ENCODE results near the gene RND1. TPM values are rescaled to one million over a fixed set of nuclear protein-coding genes. Genes with fewer than 3 reads are reported as not detected.

RND1 gene
- total and polyA plus RNA-seq, 2 of the 8 experiments (the other 6 are each of a cell fraction or from before 2014, with no cell fraction given) = 15.8 to 17.1 TPM

GRCh38 chr12:48816143-48816854 is 49.4 kb downstream of the RND1 start (continued):
- TF ChIP-seq CTCF (IDR thresholded peaks at IDR 0.05; ENCODE audit: control extremely low read depth in 1 of 3, insufficient read depth in 1 of 3, low read depth in 1 of 3, low read length in 3 of 3) = no peak
- no peak for TF ChIP-seq SRF (IDR thresholded peaks at IDR 0.05; ENCODE audit: low read depth, low read length)
- no peak for TF ChIP-seq KDM4A (IDR thresholded peaks at IDR 0.05; ENCODE audit: low read depth, low read length, severe bottlenecking)
